AG04450 (cell line): ENCODE results near the gene TRAF3. TPM values are rescaled to one million over a fixed set of nuclear protein-coding genes. Genes with fewer than 3 reads are reported as not detected.

Experiments
- CTCF ChIA-PET: fragments of 300-600, 350-600 bp; formaldehyde crosslinking; extraction: SDS; loops from one replicate; lab custom pipeline; 2022; ENCODE audit warnings: antibody characterized with exemption, inconsistent platforms; lab: Charles Lee
- POLR2A ChIA-PET: fragments of 350-600 bp; formaldehyde crosslinking; extraction: SDS; loops from one replicate; lab custom pipeline; 2021; ENCODE audit warnings: antibody characterized with exemption, inconsistent platforms; lab: Yijun Ruan, JAX
- DNase-seq: peaks from one replicate; pipeline ENCODE4 v3.0.0-alpha.2; 2011; ENCODE audit warnings: low read depth, low spot score
- H3K27ac ChIP-seq: one replicate; pipeline ENCODE4 v1.5.1; 2012; ENCODE audit warnings: low read depth, low read length, control low read depth
- H3K27me3 ChIP-seq: one replicate; pipeline ENCODE4 v1.6.0; 2012; ENCODE audit warnings: low read length; ENCODE audit not compliant: control insufficient read depth, insufficient read depth
- H3K4me3 ChIP-seq: 2 replicates; pipeline ENCODE4 v1.5.1; 2011; ENCODE audit warnings: mild to moderate bottlenecking, low read depth, low read length, control low read depth
- H3K9me3 ChIP-seq: 2 replicates; pipeline ENCODE4 v1.5.1; 2012; ENCODE audit warnings: low read length; ENCODE audit not compliant: control insufficient read depth, insufficient read depth
- CTCF ChIP-seq: IDR thresholded peaks from 2 replicates; pipeline ENCODE4 v1.5.1; 2011; ENCODE audit warnings: low read depth, low read length, control low read depth, inconsistent platforms
- polyA plus RNA-seq: library from polyadenylated mRNA; depleted of rRNA; stranded (reverse); fragments of >200 nt; gene quantifications from 2 replicates; pipeline ENCODE4 v1.2.3, GENCODE V29; 2011

Gene TRAF3
- polyA plus RNA-seq, 1 experiment, result 24.9 TPM

GRCh38 chr14:102907303-102907844 is 130.1 kb downstream of the TRAF3 start:
- ChIA-PET POLR2A (no interaction called here), CTCF (no interaction called here)
- no peaks in the 10 kb centered on the region for H3K27me3 ChIP-seq
- no peak for TF ChIP-seq CTCF
- H3K9me3 ChIP-seq, result peaks cover 3% of the 10 kb centered on the region; the same call in 1 of the 2 replicates
- DNase-seq, result no peak
- no peak overlapping the region for H3K4me3 ChIP-seq
- no peak overlapping the region for H3K27ac ChIP-seq

GRCh38 chr14:102907980-102908730 is 130.9 kb downstream of the TRAF3 start:
- POLR2A ChIA-PET, result no interaction called here
- CTCF ChIA-PET, result no interaction called here
- no peak for DNase-seq
- H3K27ac ChIP-seq, result no peak overlapping the region
- peaks cover 3% of the 10 kb centered on the region; the same call in 1 of the 2 replicates for H3K9me3 ChIP-seq
- no peak for TF ChIP-seq CTCF
- H3K27me3 ChIP-seq, result no peaks in the 10 kb centered on the region
- H3K4me3 ChIP-seq, result no peak overlapping the region

GRCh38 chr14:102908766-102909455 is 131.7 kb downstream of the TRAF3 start:
- ChIA-PET POLR2A (no interaction called here), CTCF (no interaction called here)
- no peak overlapping the region for H3K4me3 ChIP-seq
- no peak overlapping the region for H3K27ac ChIP-seq
- peaks cover 3% of the 10 kb centered on the region; the same call in 1 of the 2 replicates for H3K9me3 ChIP-seq
- no peaks in the 10 kb centered on the region for H3K27me3 ChIP-seq
- no peak for TF ChIP-seq CTCF
- DNase-seq, result no peak

GRCh38 chr14:102909462-102909861 is 132.2 kb downstream of the TRAF3 start:
- no peaks in the 10 kb centered on the region for H3K27me3 ChIP-seq
- no peak overlapping the region for H3K27ac ChIP-seq
- no peak for TF ChIP-seq CTCF
- CTCF ChIA-PET, result no interaction called here
- POLR2A ChIA-PET, result no interaction called here
- no peak for DNase-seq
- no peak overlapping the region for H3K4me3 ChIP-seq
- peaks cover 3% of the 10 kb centered on the region; the same call in 1 of the 2 replicates for H3K9me3 ChIP-seq

GRCh38 chr14:102909911-102910310 is 132.7 kb downstream of the TRAF3 start:
- Histone ChIP-seq H3K9me3 (peaks cover 3% of the 10 kb centered on the region; the same call in 1 of the 2 replicates), H3K27me3 (no peaks in the 10 kb centered on the region), H3K27ac (no peak overlapping the region), H3K4me3 (no peak overlapping the region)
- DNase-seq, result no peak
- CTCF ChIA-PET, result no interaction called here
- POLR2A ChIA-PET, result no interaction called here
- no peak for TF ChIP-seq CTCF
